ENCODE data around the gene CD300H. TPM values are rescaled to one million over a fixed set of nuclear protein-coding genes. Genes with fewer than 3 reads are reported as not detected.

Gene CD300H
- total RNA-seq, 1 experiment from 2014 or later: not detected

GRCh38 chr17:74550602-74551001, 16.7 kb downstream of the CD300H start:
- no peak for DNase-seq (ENCODE audit: low spot score)

- no peak for DNase-seq (ENCODE audit: low spot score)
Observed at GRCh38 chr17:74549343-74549742, 18.0 kb downstream of the CD300H start.

- DNase-seq (ENCODE audit: low spot score): no peak
Observed at GRCh38 chr17:74547736-74548135, 19.6 kb downstream of the CD300H start.

- DNase-seq (ENCODE audit: low spot score): no peak
Observed at GRCh38 chr17:74547264-74547663, 20.0 kb downstream of the CD300H start.

GRCh38 chr17:74546586-74546985, 20.7 kb downstream of the CD300H start:
- no peak for DNase-seq (ENCODE audit: low spot score)

- DNase-seq (ENCODE audit: low spot score): peak; percentile 56
Observed at GRCh38 chr17:74545843-74546230, 21.5 kb downstream of the CD300H start, which contains the start of gene CD300C. Gene CD300C (minus strand): TSS chr17:74546115. CDS start chr17:74545782, 333 bp downstream.

GRCh38 chr17:74544991-74545842, 22.1 kb downstream of the CD300H start:
- no peak for DNase-seq (ENCODE audit: low spot score)

GRCh38 chr17:74543891-74544760, 23.2 kb downstream of the CD300H start:
- DNase-seq (ENCODE audit: low spot score): no peak

- no peak for DNase-seq (ENCODE audit: low spot score)
Observed at GRCh38 chr17:74543406-74543805, 23.9 kb downstream of the CD300H start.

GRCh38 chr17:74542727-74543383, 24.5 kb downstream of the CD300H start:
- DNase-seq (ENCODE audit: low spot score): no peak

- no peak for DNase-seq (ENCODE audit: low spot score)
Observed at GRCh38 chr17:74542166-74542565, 25.1 kb downstream of the CD300H start.

- no peak for DNase-seq (ENCODE audit: low spot score)
Observed at GRCh38 chr17:74541176-74542111, 25.9 kb downstream of the CD300H start.

GRCh38 chr17:74539281-74539820, 28.0 kb downstream of the CD300H start:
- no peak for DNase-seq (ENCODE audit: low spot score)

GRCh38 chr17:74536890-74537289, 30.4 kb downstream of the CD300H start:
- DNase-seq (ENCODE audit: low spot score): no peak

GRCh38 chr17:74532115-74532514, 35.2 kb downstream of the CD300H start:
- no peak for DNase-seq (ENCODE audit: low spot score)

GRCh38 chr17:74531231-74531761, 36.0 kb downstream of the CD300H start, which contains the start of gene CD300LB:
Gene CD300LB (minus strand): TSS chr17:74531475. CDS start chr17:74531350, 125 bp downstream.
- DNase-seq (ENCODE audit: low spot score): no peak

- no peak for DNase-seq (ENCODE audit: low spot score)
Observed at GRCh38 chr17:74530831-74531150, 36.5 kb downstream of the CD300H start.

- no peak for DNase-seq (ENCODE audit: low spot score)
Observed at GRCh38 chr17:74529243-74529642, 38.1 kb downstream of the CD300H start.

- DNase-seq (ENCODE audit: low spot score): no peak
Observed at GRCh38 chr17:74528491-74529199, 38.7 kb downstream of the CD300H start.

- no peak for DNase-seq (ENCODE audit: low spot score)
Observed at GRCh38 chr17:74527756-74528155, 39.6 kb downstream of the CD300H start.
